SKM-1 treated with dmso at 0.1 percent for 144 hours (cell line): ENCODE data around the gene EPC1.
A peak's percentile ranks its signal among the peaks of the same experiment; 100 is the strongest.

Experiments used
- DNase-seq: peaks from one replicate; lab custom pipeline; 2025; ENCODE audit not compliant: unreplicated experiment; lab: John Stamatoyannopoulos, UW

Gene EPC1

GRCh38 chr10:32340596-32341180 lies 6.3 kb downstream of the EPC1 start:
- no peak for DNase-seq

GRCh38 chr10:32338262-32338661 lies 8.7 kb downstream of the EPC1 start:
- DNase-seq, result no peak

- no peak for DNase-seq
These were observed 9.6 kb downstream of the EPC1 start for GRCh38 chr10:32337350-32337749.

DNA sequence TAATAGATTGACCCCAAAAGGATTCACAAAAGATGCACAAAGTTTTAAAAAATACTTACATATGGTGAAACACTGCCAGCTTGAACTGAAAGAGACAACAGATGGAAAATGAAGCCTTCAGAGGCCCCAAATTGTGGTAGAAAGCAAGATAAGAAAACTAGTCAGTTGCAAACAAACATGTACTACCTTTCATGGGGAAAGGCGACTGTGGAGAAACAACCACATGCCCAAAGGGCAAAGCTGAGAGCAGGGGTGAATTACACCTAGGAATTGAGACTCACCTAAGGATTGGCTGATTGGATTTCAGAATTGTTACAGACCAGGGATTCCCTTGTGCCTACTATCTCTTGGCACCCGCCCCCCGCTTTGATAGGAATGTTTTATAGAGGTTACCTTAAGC lies 13.1 kb downstream of the EPC1 start:
- DNase-seq, result no peak

- no peak for DNase-seq
These were observed 14.6 kb downstream of the EPC1 start for GRCh38 chr10:32332299-32332750.

DNA sequence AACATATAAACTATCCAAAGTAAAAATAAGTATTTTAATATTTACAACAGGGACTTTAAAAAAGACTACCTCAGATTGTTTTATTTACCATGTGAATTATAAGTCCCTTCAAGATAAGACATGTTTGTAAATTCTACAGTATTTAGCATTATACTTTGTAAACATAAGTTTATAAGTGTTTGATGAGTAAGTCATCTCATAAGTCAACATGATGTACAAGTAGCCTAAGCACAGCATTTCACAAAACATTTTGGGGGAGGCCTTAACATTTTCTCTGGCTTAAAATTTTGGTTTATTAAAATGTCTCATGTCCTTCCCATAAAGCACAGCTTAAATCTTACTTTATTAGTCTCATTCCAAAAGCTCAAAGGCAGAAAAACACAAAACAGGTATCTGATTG lies 15.4 kb downstream of the EPC1 start:
- DNase-seq, result no peak

- no peak for DNase-seq
These were observed 16.7 kb downstream of the EPC1 start for GRCh38 chr10:32330214-32330613.

DNA sequence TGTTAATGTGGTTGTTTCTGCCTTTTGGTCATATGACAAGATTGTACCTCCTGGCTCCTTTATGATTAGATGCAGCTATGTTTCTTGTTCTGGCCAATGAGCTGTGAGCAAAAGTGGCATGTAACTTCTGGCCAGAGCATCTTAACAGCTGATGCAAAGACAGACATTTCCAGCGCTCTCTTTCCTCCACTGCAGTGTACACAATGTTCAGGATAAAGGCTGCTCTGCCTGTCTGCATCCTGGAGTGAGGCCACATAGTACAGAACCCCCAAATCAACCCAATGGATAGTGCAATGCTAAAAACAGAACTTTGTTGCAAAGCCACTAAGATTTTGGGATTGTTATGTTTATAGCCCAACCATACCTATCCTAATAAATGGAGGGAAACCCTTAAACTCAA lies 17.9 kb downstream of the EPC1 start:
- DNase-seq, result no peak

GRCh38 chr10:32328499-32328898 lies 18.5 kb downstream of the EPC1 start:
- DNase-seq, result no peak

DNA sequence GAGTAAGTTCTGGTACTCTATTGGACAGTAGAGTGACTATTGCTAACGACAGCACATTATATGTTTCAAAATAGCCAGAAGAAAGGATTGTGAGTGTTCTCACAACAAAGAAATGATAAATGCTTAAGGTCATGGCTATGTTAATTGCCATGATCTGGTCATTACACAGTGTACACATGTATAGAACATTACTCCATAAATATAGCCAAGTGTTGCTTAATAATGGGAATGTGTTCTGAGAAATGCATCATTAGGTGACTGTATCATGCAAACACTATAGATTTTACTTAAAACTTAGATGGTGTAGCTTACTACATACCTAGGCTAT lies 19.6 kb downstream of the EPC1 start:
- DNase-seq, result no peak

DNA sequence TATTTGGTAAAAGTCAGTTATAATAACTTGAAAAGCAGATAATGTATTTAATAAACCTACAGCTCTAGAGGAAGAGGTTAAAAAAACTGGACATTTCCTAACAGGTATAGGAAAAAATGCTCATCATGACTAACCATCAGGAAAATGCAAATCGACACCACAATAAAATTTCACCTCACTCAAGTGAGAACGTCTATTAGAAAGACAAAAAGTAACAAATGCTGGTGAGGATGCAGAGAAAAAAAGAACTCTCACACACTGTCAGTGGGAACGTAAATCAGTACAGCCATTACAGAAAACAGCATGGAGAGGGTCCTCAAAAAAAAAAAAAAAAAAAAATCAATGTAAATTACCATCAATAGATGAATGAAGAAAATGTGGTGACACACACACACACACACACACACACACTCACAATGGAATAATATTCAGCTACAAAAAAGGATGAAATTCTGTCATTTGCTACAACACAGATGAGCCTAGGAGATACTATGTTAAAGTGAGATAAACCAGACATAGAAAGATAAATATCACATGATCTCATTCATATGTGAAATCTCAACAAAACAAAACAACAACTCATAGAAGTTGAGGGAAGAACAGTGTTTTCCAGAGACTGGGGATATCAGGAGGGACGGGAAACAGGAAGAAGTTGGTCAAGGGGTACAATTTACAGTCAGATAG lies 20.1 kb downstream of the EPC1 start:
- no peak for DNase-seq

DNA sequence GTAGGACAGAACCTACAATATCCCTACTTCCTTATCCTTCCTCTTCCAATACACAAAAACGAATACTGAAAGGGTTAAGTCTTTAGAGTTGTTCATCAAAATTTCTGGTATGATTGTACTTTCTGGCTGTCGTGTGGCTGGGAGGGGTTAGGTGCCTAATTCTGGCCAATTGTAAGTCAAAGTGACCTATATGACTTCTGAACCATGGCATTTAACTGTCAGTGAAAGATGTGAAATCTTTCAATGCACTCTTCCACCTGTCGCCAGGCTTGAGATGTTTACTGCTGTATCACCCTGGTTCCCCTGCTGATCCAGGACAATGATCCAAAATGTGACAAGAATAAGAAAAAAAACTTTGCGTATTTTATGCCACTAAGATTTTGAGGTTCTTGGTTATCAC lies 20.8 kb downstream of the EPC1 start:
- no peak for DNase-seq

DNA sequence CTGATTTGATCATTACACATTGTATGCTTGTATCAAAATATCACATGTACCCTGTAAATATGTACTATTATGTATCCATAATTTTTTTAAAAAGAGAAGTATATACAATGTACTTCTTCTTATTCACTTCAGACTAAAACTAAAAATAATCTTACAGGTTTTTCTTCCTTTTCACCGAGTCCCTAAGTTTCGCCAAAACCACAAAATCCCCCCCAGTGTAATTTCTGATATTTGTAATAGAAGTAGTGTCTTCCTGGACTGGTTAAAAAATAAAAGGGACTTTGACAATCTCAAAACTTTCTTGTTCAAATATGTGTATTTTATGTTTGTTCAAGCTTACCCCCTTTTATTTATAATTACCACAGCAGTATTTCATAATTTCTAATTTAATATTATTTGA lies 23.9 kb downstream of the EPC1 start:
- no peak for DNase-seq

DNA sequence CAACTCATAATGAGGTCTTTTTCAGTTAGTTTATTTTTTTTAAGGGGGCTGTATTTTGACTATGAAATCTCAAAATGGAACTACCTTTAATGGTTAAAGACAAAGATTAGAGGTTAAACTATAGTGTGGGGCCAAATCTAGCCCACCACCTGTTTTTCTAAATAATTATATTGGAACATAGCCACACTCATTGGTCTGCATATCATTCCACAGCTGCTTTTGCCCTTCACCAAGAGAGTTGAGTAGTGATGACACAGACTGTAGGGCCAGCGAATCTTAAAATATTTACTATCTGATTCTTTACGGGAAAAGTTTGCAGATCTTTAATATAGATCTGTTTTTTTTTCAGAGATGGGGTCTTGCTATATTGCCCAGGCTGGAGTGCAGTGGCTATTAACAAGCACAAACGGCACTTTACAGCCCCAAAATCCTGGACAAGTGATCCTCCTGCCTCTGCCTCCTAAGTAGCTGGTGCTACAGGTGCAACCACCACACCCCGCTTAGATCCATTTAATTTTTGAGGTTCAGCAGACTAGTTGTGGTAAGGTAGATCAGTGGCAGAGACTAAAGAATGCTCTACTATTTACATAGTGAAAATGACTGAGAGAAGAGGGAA lies 25.8 kb downstream of the EPC1 start:
- DNase-seq, result no peak

DNA sequence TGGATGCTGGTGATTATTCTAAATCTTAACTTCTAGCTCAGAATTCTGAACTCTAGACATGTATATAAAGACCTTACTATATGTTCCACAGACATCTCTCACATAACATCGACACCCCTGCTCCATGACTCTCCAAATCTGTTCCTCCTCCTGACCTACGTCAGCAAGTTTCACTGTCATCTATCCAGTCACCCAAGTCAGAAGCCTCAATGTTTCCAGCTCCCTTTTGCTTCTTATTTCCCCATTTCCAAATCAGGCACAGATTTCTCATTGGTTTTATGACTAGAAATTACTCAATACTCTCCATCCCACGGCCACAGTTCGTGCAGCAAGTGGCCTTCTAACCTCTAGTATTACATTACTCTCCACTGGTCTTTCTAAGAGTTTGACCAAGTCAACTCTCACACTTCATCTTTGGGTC lies 28.5 kb downstream of the EPC1 start:
- peak; percentile 4 for DNase-seq

- no peak for DNase-seq
These were observed 29.1 kb downstream of the EPC1 start for GRCh38 chr10:32317795-32318357.

- DNase-seq, result no peak
These were observed 31.5 kb downstream of the EPC1 start for GRCh38 chr10:32315424-32315823.

- DNase-seq, result no peak
These were observed 32.4 kb downstream of the EPC1 start for GRCh38 chr10:32314588-32314987.

- DNase-seq, result no peak
These were observed 38.8 kb downstream of the EPC1 start for GRCh38 chr10:32308027-32308603.

DNA sequence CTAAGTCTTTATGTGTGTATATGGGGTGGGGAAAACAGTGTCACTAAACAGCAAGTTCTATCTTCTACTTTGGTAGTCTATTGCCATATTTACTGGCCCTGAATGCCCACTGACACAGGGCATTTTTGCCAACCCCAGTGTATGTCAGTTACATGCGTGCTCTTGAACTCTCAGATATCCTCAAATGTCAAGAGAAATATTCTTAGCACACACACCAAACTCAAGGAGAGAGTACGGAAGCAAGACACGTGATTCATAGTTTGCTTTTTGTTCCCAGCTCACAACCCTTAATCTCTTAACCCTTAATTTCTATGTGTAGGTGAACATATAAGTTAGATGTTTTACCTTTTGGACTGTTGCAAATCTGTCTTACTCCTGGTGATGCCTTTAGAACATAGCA lies 39.3 kb downstream of the EPC1 start:
- no peak for DNase-seq

- no peak for DNase-seq
These were observed 47.5 kb downstream of the EPC1 start for GRCh38 chr10:32299354-32299980.
